ENCODE results near the gene FNBP1.
"Not testable (repeated sequence)": the region's sequence is repeated elsewhere in the genome, so short reads cannot be mapped to it uniquely, and the experiment has no call there.

FNBP1 gene

DNA sequence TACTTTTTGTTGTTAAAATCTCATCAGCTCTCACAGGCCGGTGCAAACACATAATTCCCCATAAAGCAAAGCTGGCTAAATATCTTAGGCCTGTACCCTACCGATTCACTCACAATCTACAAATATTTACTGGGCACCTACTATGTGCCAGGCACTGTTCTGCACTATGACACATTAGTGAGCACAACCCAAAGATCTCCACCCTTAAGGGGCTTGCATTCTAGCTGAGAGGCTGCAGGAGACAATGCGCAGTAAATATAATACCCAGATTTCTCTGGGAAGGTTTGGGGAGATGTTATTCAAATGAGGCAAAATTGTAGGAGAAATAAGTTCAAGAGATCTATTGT lies 53.7 kb downstream of the FNBP1 start:
- DNase-seq = no peak

DNA sequence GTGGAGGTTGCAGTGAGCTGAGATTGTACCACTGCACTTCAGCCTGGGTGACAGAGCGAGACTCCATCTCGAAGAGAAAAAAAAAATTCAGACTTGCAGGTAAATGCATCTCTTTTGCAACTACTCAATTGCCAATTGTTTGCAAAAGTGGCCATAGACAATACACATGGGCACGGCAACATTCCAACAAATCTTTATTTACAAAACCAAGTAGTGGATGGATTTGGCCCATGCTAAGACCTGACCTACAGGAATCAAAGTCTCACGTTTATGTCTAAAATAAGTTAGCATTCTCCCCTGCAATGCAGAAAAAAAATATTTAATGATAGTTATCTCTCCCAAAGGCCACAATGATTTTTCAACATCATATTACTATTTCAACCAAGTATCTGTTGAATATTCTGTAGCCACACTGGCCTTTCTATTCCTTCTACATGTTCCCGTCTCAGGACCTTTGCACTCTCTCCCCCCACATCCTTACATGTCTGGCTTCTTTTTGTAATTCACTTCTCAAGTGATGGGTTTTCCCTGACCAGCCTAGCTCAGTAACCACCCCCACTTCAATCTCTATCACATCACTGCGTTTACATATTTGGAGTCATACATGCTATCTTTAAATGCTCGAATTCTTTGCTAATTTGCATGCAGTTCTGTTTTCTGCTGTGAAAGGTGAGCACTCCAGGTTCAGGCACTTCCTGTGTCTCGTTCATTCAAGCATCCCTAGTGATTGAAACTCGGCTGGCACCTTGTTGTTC lies 54.2 kb downstream of the FNBP1 start:
- no peak for DNase-seq

DNA sequence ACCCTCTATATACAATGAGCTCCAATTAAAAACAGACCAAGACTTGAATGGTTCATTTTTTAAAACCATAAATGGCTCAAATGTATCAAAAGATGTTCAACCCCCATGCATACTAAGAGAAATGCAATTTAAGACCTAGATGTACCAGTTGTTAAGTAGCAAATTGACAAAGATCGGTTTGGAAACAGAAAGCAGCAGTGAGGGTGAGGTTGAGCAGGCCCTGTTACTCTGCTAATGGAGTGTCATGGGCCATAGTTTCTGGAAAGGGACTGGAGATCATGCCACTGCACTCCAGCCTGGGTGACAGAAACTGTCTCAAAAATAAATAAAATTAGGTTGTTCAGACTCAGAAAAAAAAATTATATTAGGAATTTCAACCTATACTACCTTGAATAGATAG lies 55.0 kb downstream of the FNBP1 start:
- DNase-seq = no peak

DNA sequence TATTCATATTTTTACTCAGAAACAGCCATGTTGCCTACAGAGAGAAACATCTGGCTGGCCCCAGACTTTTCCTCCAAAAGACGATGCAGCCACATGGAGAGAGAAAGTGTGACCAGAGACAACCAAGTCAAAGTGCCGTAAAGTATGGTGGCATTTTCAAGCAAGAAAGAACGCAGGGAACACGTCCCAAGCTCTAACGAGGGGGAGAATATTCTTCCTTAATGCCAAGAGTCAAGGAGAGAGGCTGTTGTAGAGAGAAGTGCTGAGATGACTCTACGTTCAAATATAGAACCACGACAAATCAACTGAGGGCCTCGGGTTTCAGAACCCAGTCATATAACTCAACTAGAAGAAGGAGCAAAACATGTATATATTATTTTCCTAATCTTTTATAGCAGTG lies 55.9 kb downstream of the FNBP1 start:
- DNase-seq = no peak

DNA sequence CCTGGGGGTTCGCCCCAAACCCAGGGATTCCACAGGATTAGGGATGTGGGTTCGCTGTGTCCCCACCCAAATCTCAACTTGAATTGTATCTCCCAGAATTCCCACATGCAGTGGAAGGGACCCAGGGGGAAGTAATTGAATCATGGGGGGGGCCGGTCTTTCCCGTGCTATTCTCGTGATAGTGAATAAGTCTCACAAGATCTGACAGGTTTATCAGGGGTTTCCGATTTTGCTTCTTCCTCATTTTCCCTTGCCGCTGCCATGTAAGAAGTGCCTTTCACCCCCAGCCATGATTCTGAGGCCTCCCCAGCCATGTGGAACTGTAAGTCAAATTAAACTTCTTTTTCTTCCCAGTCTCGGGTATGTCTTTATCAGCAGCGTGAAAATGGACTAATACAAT lies 58.4 kb downstream of the FNBP1 start:
- not testable (repeated sequence) for DNase-seq

DNA sequence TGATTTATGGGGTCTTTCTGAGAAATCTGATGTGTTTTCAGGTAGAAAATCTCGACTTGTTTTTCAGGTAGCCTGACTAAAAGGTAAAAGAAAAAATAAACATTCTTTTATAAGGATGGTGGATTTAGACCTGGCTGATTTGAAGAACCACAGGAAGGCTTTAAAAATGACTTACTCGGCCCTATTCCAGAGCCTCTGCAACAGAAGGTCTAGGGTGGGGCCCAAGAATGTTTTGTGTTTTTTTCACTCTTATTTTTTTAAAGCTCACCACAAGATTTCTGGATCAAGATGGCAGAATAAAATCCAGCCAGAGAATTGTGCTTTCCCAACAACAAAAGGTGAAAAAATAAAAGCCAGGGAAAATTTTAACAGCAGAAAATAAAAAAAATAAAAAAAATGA lies 59.1 kb downstream of the FNBP1 start:
- no peak for DNase-seq

DNA sequence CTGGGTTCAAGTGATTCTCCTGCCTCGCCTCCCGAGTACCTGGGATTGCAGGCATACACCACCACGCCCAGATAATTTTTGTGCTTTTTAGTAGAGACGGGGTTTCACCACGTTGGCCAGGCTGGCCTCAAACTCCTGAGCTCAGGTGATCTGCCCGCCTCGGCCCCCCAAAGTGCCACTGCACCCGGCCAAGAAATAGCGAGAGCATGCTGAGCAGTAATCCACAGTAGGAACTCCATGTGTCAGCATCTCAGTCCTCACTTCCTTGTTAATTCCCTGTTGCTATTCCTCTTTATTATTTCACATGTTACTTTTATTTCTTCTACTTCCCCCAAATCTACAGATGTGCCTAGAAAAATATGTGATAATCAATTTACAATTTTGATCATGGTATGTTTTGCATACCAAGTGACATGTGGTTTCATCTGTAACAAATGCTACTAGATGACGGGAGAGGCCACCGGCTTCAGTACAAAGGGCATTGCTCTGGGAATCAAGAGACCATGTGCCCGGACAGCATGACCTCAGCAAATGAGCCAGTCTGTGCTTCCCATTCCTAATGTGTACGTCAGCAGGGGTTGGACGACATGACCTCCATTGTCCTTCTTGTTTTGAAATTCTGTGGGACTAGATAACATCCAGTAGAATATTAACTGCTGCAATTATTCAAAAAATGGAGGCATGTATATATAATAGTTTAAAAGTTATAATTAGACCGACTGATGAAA lies 61.6 kb downstream of the FNBP1 start:
- DNase-seq = no peak

DNA sequence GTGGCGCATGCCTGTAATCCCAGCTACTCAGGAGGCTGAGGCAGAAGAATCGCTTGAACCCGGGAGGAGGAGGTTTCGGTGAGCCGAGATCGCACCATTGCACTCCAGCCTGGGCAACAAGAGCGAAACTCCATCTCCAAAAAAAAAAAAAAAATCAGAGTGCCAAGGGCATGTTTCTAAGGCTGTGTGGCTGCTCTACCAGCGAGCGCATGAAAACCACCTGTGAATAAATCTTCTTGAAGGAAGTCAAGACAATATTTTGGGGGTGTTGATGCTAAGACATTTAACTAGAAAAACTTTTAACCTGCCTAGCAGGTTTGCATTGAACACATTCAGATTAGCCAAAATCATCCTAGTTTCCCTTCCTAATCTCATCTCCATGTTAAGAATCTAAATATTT lies 62.8 kb downstream of the FNBP1 start:
- not testable (repeated sequence) for DNase-seq

DNA sequence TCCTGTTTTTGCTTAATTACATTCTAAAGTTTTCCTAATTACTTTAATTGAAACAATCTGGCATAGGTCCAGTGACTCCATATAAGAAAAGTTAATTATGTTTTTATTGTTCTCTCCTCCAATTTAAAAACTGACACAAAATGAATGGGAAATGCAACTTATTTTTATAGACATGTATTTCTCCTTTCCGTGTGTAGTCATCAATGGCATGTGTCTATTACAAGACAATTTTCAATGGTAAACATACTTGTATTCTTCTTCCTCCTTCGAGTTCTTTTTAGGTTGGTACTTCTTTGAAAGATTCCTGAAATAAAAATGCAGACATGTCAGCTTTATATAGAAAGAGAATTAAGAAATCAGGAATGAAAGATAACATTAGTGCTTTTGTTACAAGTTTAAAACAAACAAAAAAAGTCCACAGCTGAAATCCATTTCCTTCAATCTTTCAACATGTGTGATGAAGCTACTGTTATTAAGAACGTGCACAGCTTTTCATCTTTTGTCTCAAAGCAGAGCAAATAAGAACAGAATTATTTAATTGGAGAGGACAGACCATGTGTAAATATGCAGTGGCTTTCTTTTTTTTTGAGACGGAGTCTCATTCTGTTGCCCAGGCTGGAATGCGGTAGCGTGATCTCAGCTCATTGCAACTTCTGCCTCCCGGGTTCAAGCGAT lies 63.8 kb downstream of the FNBP1 start:
- no peak for DNase-seq

DNA sequence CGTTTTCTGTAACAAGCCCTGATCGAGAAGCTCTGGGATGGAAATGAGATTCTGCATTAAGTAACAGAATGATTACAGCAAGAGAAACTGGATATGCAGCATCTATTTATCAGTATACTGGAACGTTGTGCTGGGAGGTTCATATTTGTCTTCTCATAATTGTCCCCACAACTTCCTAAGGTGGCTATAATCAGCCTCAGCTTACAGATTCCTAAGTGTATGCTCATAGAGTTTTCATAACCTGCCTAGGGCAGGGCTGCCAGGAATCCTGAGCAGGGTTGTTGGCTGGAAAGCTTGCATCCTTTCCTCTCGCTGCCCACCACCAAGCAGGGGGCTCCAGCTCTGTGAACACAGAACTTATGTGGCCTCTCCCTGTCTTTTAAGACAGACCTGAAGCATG lies 70.2 kb downstream of the FNBP1 start:
- no peak for DNase-seq

DNA sequence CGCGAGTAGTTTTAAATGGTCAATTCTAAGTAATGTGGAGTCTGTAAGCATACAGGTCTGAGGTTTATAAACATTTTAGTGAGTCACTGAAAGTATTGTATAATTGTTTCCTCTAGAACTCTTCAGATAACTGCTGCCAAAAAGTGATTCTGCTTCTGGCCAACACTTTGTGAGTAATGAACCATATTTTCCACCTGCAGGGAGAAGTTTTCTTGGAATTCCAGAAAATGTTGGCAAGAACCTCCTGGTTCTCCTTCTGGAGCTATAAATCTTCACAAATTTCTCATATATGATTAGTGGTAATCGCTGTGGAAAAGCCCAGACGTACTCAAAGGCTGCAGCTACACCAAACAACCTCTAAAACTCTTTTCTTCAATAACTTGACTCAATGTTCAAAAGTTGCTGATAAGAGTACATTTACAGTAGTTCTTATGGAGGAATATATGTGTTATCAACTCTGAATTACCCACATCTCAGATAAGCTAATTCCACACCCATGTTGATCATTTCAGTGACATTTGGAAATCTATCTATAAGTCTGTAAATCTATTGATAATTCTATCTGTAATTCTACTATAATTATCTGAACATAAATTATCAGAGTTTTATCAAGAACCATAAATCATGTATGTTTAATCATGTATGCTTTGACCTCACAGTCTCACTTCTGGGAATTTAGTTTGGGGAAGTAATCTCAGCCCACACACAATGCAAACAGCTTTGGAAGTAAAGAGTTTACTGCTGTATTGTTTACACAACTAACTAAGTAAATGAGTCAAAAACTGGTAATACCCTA lies 74.1 kb downstream of the FNBP1 start:
- DNase-seq = no peak

DNA sequence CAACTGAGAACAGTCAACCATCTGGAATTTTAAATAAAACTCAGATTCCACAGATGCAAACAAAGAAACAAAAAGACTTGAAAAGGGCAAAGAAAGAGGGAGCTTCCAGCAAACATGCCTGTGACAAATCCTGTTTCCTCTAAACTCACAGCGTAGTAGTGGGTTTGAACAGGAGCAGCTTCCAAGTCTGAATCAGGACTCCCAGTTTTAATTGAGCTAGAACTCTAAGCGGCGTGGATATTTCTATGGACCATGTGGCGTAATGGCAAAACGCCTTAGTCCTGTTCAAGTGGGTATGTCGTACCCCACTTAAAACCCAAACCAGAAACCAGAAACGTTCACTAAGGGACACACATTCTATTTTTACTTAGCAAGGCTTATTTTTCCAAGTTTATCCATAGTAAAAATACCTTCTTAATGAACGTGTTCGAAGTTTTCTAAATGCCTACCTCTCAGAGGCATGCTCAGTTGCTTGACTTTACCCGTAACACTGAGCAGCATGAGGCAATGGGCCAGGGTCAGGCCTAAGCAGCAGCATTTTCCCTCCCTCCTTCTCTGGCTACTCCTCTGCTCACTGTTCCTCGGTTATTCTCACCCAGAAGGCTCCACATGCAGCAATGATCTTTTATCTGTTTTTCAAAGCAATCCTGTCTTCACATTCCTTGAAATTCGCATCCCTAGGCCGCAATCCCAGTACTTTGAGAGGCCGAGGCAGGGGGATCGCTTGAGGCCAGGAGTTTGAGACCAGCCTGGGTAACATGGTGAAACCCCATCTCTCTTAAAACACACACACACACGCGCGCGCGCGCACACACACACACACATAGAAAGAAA lies 77.9 kb downstream of the FNBP1 start:
- no peak for DNase-seq

DNA sequence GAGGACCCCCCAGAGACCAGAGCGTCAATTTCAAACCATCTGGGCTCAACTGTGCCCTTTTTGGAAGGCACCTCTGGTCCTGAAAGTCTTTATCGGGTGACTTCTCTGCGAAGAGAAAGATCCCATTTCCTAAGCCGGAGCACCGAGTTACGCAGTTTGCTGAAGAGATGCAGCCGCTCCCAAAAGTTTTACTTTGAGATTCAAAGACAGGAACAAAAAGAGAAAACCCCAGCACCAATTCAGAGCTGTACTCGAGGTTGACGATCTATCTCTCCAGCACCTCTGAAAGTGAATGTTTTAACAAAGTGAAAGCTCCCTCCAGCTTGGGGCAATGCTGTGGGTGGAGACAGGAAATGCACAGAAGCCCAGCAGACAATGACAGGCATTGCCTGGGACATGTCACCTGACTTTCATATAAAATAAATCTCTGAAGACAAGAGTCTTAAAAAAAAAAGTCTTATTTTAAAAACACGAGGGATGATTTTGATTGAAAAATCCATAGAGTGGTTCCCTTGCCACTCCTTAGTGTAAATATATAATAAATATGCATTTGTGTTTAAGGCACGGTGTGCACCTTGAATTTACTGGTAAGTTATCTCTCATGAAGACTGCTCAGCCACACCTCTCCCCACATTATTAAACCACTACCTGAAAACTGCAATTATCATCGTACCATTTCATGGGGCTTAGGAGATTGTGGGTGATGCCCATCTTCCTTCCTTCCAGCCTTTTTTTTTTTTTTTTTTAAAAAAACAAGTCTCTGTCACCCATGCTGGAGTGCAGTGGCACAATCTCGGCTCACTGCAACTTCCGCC lies 79.9 kb downstream of the FNBP1 start:
- peak in 1 of 2 experiments; percentile 59 for DNase-seq

DNA sequence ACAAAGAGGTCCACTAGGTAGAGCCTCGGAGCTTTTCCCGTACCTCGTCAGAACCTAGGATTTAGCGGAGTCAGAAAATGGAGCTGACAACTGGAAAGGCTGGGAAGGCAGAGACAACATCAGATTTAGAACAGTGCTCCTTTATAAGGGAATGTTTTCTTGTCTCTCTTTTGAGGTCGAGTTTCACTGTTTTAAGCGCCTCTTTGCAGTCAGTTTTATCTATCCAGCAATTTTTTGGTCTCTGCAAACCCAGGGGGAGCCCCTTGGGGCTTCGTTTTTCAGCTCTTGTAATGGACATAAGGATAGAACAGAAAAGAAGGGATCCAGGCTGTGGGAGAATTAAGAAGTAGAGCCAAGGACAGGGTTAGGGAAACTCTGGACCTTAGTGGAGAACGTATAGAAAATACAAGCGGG lies 80.5 kb downstream of the FNBP1 start:
- DNase-seq = no peak

DNA sequence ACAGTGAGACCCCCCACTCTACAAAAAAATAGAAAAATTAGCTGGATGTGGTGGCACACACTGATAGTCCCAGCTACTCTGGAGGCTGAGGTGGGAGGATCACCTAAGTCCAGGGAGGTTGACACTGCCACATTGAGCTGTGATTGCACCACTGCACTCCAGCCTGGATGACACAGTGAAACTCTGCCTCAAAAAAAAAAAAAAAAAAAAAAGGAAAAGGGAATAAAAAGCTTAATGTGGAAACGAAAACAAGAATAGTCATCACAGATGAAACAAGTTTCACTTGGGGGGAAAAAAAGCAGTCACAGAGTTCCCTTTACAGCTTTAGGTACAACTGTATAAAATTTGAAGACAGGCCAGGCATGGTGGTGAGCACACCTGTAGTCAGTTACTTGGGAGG lies 84.2 kb downstream of the FNBP1 start:
- DNase-seq = no peak

DNA sequence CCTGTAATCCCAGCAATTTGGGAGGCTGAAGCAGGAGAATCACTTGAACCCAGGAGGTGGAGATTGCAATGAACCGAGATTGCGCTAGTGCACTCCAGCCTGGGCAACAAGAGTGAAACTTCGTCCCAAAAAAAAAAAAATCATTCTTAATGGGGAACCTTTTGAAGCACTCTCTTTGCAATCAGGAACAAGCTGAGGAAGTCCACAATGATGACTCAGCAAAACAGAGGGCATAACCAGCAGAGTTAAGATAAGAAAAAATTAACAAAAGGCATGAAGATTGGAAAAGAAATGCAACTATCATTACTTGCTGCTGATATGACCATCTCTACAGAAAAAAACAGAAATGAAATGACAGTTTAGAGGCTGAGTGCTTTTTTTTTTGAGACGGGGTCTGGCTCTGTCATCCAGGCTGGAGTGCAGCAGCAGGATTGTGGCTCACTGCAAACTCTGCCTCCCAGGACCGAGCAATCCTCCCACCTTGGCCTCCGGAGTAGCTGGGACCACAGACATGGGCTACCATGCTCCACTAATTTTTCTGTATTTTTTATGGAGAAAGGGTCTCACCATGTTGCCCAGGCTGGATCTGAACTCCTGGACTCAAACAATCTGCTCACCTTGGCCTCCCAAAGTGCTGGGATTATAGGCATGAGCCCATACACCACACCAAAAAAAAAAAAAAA lies 88.0 kb downstream of the FNBP1 start:
- DNase-seq = no peak

DNA sequence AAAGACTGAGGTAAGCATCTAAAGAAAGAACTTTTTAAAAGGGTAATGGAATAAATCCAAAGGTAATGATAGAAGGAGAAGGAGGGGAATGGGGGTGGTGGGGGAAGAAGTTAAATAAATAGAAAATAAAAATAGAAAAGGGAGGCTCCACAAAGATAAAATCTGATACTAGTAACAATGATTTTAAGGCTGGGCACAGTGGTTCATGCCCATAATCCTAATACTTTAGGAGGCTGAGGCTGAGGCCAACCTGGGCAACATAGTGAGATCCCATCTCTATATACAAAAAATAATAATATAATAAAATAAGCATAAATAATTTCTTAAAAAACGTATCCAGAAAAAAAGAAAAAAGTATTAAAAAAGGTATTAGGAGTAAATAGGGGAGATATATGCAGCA lies 89.3 kb downstream of the FNBP1 start:
- no peak for DNase-seq

DNA sequence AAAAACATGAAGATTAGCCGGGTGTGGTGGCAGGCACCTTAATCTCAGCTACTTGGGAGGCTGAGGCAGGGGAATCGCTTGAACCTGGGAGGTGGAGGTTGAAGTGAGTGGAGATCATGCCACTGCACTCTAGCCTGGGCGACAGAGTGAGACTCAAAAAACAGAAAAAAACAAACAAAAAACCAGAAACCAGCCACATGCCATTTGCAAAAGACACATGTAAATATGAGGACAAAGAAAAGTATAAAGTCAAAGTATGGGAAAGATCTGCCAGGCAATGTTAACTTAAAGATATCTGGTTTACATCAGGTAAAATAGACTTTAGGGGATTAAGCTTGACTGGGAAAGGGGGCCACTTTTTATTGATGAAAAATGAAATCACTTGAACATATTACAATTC lies 90.7 kb downstream of the FNBP1 start:
- DNase-seq = no peak

DNA sequence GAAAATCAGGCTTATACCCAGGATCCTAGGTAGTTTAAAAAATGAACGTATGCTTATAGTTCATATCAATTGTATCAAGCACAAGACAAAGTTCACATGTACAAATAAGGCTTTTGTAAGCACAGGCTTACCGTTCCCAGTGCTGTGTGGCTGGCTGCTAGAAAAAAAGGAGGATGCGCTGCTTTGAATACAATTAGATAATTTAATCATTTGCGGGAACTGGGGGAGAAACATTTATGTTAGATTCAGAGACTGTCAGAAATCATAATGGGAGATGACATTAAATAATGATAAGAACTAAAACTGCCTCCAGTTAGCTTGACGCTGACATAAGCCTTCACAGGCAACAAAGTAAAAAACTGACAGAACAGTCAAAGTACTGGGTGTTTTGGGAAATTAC lies 93.2 kb downstream of the FNBP1 start:
- no peak for DNase-seq

DNA sequence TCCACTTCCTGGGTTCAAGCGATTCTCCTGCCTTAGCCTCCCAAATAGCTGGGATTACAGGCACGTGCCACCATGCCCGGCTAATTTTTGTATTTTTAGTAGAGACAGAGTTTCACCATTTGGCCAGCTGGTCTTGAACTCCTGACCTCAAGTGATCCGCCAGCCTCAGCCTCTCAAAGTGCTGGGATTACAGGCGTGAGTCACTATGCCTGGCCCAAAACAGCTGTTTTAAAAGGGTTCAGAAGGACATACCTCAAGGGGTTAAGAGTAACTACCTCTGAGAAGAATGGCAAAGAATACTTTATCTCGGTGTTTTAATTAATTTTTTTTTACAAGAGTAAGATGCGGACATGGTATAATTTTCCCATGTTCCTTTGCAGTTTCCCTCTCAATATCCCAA lies 94.4 kb downstream of the FNBP1 start:
- not testable (repeated sequence) for DNase-seq
